ENCODE results near the gene PPP2R2D.

DNA sequence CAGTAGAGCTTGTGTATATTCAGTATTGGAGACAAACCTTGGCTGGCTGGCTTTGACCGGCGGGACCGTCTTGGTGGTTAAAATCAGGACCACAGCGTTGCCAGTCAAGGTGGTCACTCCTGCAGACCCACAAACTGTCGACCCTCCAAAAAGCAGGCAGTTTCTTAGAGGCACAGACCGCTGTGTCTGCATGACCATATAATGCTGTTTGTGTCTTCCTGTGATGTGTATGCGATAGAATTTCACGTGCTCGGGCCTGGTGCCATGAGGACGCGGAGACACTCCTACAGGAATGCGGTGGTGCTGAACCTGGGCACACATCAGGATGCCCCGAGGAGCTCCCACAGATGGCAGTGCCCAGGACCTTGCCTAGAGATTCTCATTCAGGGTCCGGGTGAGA, 46.1 kb downstream of the PPP2R2D start:
- TF ChIP-seq, protein P1, sequence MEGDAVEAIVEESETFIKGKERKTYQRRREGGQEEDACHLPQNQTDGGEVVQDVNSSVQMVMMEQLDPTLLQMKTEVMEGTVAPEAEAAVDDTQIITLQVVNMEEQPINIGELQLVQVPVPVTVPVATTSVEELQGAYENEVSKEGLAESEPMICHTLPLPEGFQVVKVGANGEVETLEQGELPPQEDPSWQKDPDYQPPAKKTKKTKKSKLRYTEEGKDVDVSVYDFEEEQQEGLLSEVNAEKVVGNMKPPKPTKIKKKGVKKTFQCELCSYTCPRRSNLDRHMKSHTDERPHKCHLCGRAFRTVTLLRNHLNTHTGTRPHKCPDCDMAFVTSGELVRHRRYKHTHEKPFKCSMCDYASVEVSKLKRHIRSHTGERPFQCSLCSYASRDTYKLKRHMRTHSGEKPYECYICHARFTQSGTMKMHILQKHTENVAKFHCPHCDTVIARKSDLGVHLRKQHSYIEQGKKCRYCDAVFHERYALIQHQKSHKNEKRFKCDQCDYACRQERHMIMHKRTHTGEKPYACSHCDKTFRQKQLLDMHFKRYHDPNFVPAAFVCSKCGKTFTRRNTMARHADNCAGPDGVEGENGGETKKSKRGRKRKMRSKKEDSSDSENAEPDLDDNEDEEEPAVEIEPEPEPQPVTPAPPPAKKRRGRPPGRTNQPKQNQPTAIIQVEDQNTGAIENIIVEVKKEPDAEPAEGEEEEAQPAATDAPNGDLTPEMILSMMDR (IDR thresholded peaks at IDR 0.05), result no peak
- no peak for TF ChIP-seq POLR2A (IDR thresholded peaks at IDR 0.05)
- no peak for TF ChIP-seq POLR2AphosphoS5 (IDR thresholded peaks at IDR 0.05)
- no peak for TF ChIP-seq EP300 (IDR thresholded peaks at IDR 0.05; ENCODE audit: low read depth)

Data from transverse colon (tissue), 4 donors.